GM21423 (cell line): ENCODE measurements around the gene RGMA.
"Not testable (repeated sequence)": the region's sequence is repeated elsewhere in the genome, so short reads cannot be mapped to it uniquely, and the experiment has no call there.

Source experiments
- ATAC-seq: cut with Tn5 transposase; IDR thresholded peaks from one replicate; pipeline ENCODE4 v1.9.1; 2021; ENCODE audit warnings: mild to moderate bottlenecking, moderate library complexity; ENCODE audit not compliant: unreplicated experiment

Gene RGMA

DNA sequence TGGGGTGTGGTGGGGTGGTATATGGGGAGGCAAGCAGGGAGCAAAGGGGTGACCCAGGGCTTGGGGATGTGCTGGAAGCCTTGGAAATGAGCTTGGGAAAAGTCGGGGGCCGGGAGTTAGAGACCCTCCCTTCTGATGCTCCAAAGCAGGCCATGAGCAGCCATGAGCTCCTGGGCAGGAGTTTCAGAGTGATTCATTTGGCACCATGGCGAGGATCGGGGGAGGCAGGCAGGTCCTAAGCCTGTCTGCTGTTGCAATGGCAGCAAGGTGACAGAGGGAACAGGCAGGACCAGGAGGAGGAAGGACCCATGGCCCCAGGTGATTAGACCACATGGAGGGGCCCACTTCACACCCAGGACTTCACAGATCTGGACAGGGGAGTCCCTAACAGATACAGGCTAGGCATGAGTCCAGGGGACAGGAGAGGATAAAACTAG is 21.3 kb downstream of the RGMA start:
- ATAC-seq: no peak

DNA sequence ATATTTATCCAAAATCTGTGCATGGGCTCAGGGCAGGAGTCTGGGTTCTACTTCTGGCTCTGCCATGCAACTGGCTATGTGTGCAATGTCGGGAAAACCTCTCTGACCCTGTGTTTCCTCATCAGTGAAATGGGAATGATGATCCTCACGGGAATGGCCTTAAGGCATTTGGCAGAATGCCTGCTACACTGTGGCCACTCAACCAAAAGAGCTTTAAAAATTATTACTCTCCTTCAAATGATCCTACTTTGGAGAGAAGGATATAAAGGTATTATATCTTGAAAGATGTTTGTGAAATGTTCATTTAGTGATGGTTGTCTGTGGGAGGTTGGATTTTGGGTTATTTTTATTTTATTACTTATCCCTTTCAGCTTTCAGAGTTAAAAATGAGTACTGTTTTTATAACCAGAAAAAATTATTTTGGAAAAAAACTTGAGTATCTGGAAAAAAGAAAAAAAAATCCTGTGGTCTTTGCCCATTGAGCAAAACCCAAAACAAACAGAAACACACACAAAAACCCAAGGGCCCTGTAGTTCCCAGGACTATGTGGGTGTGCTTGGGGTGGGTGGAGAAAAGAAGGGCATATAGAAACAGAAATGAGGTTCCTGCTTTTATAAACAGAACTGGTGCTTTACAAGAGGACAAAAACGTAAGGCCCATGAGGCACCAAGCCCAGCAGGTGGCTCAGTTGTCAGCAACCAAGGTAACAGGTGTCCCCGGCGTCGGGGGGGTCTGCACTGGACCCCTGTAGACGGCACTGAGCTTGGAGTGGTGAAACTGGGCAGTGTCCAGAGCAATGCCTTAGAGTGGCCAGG is 22.0 kb downstream of the RGMA start:
- no peak for ATAC-seq

- ATAC-seq: no peak
Observed at GRCh38 chr15:93066224-93066681, 22.8 kb downstream of the RGMA start.

DNA sequence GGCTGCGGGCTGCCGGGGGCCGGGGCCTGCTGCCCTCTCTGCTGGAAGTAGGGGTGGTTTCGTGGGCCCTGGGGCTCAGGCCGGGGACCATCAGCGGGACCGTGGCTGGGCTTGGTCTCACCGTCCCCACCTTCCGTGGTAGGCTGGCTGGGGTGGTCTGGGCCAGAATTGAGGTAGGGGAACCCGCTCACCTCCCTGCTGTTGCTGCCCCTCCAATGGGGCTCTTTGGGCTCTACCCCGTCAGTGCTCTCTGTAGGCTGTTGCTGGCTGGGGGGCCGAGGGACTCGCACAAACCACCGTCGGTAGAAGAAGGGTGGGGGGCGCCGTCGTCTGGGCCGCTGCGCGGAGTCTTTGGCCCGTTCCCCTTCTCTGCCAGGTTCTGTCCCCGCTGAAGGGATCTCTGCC is 23.4 kb downstream of the RGMA start:
- no peak for ATAC-seq

DNA sequence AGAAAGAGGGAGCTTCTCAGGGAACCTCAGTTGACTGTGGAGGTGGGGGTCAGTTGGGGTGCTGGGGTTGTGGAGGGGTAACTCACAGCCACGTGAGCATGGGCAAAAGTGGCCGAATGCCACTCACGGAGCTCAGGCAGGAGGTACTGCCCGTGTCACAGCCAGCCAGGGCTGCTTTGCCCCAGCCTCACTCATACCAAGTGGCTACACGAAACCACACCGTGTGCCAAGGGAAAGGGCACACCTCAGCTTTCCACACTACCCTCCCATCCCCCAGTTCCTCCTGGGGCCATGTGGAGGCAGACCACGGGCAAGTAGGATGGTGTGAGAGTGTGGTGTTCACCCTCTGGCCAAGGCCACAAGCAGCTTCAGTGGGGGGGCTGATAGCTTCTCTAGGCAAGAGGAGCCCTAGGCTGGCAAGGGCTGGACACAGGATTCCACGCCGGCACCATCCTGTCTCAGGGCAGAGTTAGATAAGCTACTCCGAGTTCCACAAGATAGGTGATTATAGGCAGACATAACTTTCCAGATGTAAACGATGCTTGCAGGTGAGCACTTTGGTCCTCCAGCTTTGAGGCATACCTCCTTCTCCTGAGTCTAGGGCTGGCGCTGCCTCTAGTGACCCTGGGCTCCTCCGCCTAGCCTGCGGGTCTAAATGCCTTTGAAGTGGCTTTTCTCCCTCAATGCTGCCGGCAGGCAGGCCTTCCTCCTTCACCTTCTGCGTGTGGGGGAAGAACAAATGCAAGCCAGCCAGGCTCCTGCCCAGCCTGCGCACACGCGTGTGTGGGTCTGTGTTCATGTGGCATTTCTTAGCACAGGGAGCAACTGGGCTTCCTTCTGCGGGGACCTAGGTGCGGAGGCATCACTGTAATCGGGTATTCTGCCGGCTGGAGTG is 25.0 kb downstream of the RGMA start:
- no peak for ATAC-seq

DNA sequence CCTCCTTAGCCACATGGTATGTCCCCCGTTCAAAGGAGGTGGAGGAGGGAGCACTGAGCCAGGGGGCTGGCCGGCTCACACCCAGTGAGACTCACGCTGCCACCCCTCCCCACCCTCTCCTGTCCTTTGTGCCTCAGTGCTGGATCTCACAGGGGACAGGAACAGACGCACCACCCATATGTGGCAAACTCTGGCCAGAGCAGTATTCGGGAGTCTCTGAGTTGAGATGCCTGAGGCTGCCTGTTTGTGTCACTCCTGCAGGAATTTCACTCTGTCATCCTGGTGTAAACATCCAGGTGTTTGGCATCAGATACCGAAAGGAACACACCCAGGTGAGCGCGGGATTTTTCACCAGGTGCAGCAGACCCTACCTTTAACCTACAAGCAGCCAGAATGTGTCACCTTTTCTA is 25.7 kb downstream of the RGMA start:
- ATAC-seq: no peak

GRCh38 chr15:93062628-93063261 is 26.3 kb downstream of the RGMA start:
- not testable (repeated sequence) for ATAC-seq

GRCh38 chr15:93060336-93061248 is 28.4 kb downstream of the RGMA start:
- ATAC-seq: no peak

- ATAC-seq: no peak
Observed at GRCh38 chr15:93059442-93059841, 29.6 kb downstream of the RGMA start.

GRCh38 chr15:93058904-93059427 is 30.0 kb downstream of the RGMA start:
- ATAC-seq: no peak

DNA sequence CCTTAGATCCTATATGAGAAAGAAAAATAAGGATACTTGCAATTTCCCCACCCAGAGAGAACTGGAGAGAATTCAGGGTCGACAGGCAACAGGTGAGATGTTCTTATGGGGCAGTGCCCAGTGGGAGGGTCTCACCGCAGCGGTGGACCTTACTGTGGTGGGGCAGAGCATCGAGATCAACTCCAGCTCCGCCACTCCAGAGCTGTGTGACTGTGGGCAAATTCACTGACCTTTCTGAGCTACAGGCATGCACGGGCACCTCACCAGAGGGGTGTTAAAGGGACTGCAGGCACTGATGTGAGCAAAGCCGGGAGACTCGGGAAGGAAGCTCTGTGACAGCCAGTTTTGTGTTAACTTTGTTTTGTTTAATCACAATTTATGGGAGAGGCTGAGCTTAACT is 30.9 kb downstream of the RGMA start:
- ATAC-seq: no peak

GRCh38 chr15:93057618-93058017 is 31.4 kb downstream of the RGMA start:
- ATAC-seq: no peak

- no peak for ATAC-seq
Observed at GRCh38 chr15:93056836-93057235, 32.2 kb downstream of the RGMA start.

GRCh38 chr15:93055211-93055610 is 33.8 kb downstream of the RGMA start:
- ATAC-seq: no peak

DNA sequence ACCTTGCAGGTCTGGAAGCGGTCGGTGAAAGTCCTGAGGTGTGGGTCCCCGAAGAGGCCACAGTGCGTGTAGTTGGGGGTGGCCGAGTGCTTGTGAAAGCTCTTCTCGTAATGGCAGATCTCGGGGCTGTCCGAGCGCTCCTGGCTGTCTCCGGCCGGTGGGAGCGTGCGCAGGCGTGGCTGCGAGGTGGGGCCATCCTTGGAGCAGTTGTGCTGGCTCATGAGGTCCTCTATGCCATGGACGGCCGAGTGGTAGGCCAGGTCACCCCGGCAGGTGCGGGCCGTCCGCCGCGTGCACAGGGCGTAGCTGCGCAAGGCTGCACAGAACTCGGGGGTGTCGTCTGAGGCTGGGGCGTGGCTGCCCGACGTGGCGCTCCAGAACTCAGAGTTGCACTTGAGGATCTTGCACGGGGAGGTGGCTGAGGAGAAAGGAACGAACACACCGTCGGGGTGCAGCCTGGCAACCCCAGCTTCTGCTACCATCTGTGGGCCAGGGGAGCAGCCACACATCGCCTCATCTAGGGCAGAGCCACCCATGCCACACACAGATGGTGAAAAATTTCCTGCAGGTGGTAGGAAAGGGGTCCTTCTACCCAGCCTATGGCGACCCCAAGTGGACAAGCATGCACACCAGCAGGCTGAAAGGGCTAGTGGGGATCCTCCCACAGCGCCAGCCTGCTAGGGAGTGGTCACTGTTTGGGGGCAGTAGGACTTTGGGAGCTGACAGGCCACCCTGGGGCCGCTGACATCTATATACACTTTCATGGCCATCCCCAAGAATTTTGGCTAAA is 36.7 kb downstream of the RGMA start:
- ATAC-seq: no peak

DNA sequence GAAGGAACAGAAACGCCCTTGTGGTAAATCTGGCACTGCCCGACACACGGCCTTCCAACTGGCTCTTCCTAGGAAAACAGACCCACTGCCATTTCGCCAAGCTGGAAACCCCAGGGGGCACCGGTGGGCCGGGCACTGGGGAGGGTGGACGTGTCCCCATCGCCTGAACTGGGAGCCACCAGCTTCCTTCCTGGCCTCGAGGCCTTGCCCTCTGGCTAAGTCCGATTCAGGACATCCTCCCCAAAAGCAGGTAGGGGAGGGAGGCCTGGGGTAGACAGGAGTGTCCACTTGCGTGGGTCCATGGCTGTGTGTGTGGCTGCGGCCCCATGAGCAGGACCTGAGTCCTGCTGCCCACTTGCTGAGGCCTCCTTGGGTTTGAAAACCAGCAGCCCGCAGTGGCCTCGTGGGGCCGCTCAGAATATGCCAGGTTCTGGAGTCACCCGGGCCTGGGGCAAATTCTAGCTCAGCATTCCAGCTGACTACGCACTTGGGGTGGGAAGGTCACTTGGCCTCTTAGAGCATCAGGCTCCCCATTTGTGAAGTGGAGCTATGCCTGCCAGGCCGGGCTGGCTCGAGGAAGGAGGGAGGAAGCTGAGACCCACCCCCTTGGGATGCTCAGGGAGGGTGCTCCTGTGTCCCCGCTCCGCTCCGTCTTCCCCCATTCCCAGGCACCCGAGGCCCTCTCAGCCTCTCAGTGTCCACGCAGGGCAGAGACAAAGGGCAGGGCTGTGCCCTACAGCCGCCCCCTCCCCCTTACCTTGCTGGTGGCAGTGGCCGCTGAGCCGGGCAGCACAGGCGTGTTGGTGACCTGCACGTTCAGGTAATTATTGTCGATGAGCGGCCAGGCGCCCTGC is 37.5 kb downstream of the RGMA start:
- no peak for ATAC-seq

DNA sequence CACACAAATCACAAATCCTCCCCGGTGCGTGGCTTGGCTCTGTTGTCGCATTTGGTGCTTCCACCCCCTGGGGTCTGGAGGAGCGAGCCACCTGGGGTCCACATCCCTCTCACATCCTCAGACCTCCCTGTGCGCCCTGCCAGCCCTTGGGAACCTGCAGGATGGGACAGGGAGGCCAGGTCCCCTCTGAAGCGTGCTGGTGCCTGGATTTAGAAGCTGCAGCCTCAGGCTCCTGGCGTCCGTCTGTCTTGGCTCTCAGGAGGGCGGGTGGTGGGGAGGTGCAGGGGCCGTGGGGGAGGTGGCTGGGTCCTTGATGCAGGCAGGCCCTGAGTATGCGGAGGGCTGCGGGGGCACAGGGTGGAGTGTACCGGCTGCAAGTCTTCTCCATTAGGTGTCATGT is 38.4 kb downstream of the RGMA start:
- no peak for ATAC-seq

- ATAC-seq: no peak
Observed at GRCh38 chr15:93049914-93050578, 39.0 kb downstream of the RGMA start.
